Calu3 (cell line): ENCODE measurements around the gene LMLN. TPM values are rescaled to one million over a fixed set of nuclear protein-coding genes. Genes with fewer than 3 reads are reported as not detected.
A peak's percentile ranks its signal among the peaks of the same experiment; 100 is the strongest.

Experiments
- BruUV-seq: library from RNA; stranded (reverse); fragments of 400-500 nt; replicated peaks from 2 replicates; lab custom pipeline; 2021; lab: Mats Ljungman, UMichigan
- CTCF ChIA-PET: fragments of 300-600 bp; sonication (Branson Sonifier 250); formaldehyde crosslinking; loops from one replicate; lab custom pipeline; 2022; ENCODE audit warnings: antibody characterized with exemption; lab: Charles Lee
- DNase-seq: peaks from one replicate; pipeline ENCODE4 v3.0.0; 2022
- H3K27ac Mint-ChIP-seq: one replicate; pipeline ENCODE4 v1.8.0; 2022; ENCODE audit warnings: mixed read lengths; ENCODE audit not compliant: unreplicated experiment
- H3K27me3 Mint-ChIP-seq: one replicate; pipeline ENCODE4 v1.8.0; 2022; ENCODE audit warnings: mixed read lengths; ENCODE audit not compliant: unreplicated experiment
- H3K36me3 Mint-ChIP-seq: one replicate; pipeline ENCODE4 v1.8.0; 2022; ENCODE audit warnings: mild to moderate bottlenecking, moderate library complexity, mixed read lengths; ENCODE audit not compliant: insufficient read depth, unreplicated experiment
- H3K4me1 Mint-ChIP-seq: one replicate; pipeline ENCODE4 v1.8.0; 2022; ENCODE audit warnings: mild to moderate bottlenecking, low read depth, mixed read lengths; ENCODE audit not compliant: unreplicated experiment
- H3K4me3 Mint-ChIP-seq: one replicate; pipeline ENCODE4 v1.8.0; 2022; ENCODE audit warnings: mild to moderate bottlenecking, low read depth, moderate library complexity, mixed read lengths; ENCODE audit not compliant: unreplicated experiment
- H3K9me3 Mint-ChIP-seq: one replicate; pipeline ENCODE4 v1.8.0; 2022; ENCODE audit warnings: low read depth, mixed read lengths; ENCODE audit not compliant: unreplicated experiment
- CTCF ChIP-seq: fragments of 200-600 bp; IDR thresholded peaks from one replicate; pipeline ENCODE4 v1.8.0; 2022; ENCODE audit warnings: antibody characterized with exemption; ENCODE audit not compliant: unreplicated experiment
- intact Hi-C: fragments of 100-400 bp; cut with micrococcal nuclease; formaldehyde crosslinking; loops from one replicate; pipeline ENCODE4 v1.10.0; 2022; ENCODE audit not compliant: unreplicated experiment
- total RNA-seq: library from RNA; stranded (reverse); gene quantifications from 2 replicates; pipeline ENCODE4 v1.2.3, GENCODE V29; 2022

The LMLN gene
- total RNA-seq, 1 experiment from 2014 or later, result 7.6 TPM

DNA sequence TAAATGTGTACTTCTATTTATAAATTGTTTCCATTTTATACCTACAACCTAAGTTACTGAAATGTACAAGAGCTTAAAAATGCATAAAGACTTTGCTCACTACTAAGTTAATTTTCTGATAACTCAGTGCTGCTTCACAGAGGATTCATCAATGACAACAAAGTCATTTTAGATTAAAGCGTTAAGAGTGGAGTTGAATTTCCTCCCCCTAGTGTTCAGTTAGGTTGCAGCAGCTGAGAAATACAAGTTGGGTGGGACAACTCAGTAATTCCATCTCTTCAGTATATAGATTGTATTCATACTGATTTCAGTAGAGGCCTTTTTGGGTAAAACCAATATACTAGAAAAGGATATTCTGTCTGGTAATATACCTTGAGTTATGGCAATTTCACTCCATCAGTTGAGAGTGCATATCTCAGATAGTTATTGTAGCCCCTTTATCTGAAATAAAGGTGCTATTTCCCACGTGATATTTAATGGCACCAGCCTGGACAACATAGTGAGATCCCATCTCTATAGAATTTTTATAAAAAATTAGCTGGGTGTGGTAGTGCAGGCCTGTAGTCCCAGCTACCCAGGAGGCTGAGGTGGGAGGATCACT is 17.0 kb upstream of the LMLN start:
- BruUV-seq, result no TSS peak
- Mint-ChIP-seq H3K4me3 (no peak overlapping the region), H3K9me3 (no peaks in the 10 kb centered on the region), H3K36me3 (no peaks in the 10 kb centered on the region), H3K27ac (no peak overlapping the region), H3K4me1 (no peaks in the 10 kb centered on the region), H3K27me3 (no peaks in the 10 kb centered on the region)
- intact Hi-C loops, result loop anchor here (1.0 kb wide), 1 partner anchor 37 kb away; no protein-coding TSS in a partner anchor
- DNase-seq, result peak; percentile 36
- TF ChIP-seq CTCF, result peak; percentile 64
- CTCF ChIA-PET, result interaction anchor here (0.6 to 0.8 kb wide), 2 partner anchors 22 to 37 kb away, joined by 3 to 5 read pairs; no protein-coding TSS in a partner anchor

DNA sequence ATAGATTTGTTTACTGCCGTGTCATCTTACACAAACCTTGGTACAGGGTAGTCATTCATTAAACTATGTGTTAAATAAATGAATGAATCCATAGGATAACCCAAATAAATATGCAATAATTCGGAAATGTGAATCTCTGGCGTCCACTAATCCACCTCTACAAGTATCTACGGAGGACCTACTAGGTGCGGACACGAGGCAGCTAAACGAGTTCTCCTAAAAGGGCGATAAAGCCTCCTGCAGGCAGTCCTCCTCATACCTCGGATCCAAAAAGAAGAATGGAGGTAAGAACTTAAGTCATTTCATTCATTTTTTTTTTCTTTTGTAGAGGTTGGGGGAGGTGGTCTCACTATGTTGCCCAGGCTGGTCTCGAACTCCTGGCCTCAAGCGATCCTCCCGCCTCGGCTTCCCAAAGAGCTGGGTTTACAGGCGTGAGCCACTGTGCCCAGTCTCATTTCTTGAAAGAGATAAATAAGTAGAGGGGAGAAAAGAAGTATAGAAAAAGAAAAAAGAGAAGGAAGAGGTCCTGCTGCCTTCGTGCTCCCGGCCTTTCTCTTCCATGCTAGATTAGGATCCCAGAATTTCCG is 10.7 kb upstream of the LMLN start:
- CTCF ChIA-PET, result interaction anchor here (0.8 to 1.2 kb wide), 2 partner anchors 9 to 15 kb away, joined by 3 read pairs; no protein-coding TSS in a partner anchor
- H3K9me3 Mint-ChIP-seq, result no peaks in the 10 kb centered on the region
- H3K27ac Mint-ChIP-seq, result peak overlapping the region; percentile 100
- intact Hi-C loops, result no loop called here
- peaks cover 17% of the 10 kb centered on the region for H3K4me1 Mint-ChIP-seq
- H3K27me3 Mint-ChIP-seq, result no peaks in the 10 kb centered on the region
- peak; percentile 14 for DNase-seq
- peak overlapping the region; percentile 96 for H3K4me3 Mint-ChIP-seq
- BruUV-seq, result TSS peak; percentile 87
- peaks cover 51% of the 10 kb centered on the region for H3K36me3 Mint-ChIP-seq
- TF ChIP-seq CTCF, result no peak

DNA sequence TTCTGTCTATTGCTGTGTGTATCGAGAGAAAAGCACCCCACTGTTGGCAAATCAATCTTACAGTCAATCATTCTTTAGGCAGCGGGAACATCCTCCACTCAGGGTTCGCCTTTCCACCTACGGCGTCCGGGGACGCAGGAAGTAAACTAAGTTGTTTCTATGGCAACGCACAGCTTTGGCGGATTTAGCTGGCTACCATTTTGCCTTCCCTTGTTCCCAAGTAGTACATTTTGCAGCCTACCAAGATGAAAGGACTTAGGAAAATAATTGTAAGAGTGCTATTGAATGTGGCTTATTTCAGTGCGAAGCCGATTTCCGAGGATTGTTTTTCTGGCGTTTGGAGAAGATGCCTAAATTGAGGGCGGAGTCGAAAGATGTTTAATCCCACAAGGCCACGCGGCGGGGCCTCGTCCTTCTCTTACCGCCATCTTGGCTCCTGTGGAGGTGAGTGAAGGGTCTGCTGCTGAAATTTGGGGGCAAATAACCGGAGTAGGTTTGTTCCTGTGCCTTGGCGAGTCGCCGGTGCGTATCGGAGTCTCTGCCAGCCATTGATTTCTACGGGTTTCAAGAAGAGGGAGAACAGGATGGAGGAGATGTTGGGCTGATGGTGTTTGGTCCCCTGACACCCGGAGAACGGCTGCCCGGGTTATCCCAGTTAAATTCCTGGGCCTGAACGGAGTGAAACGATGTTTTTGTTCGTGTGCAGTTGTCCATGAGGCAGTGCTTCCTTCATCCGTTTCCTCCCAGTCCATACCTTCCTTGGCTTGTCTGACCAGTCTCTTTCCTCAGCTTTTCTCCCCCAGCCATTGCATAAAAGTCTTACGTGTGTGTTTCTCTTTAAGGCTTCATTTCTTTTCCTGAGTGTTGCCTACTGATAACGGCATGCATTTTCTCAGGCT is 10.0 kb upstream of the LMLN start, which contains the start of gene RPL35A:
Gene RPL35A, plus strand, starts transcription at position 413 of the 899 bp plus-strand sequence. CDS start 778 bp downstream, outside the sequence.
- H3K27ac Mint-ChIP-seq, result peak within 1 kb of the TSS; percentile 100
- peak within 1 kb of the TSS; percentile 96 for H3K4me3 Mint-ChIP-seq
- TSS peak; percentile 67 for BruUV-seq
- peaks cover 17% of the 10 kb centered on the region for H3K4me1 Mint-ChIP-seq
- H3K36me3 Mint-ChIP-seq, result peaks cover 59% of the 10 kb centered on the region
- intact Hi-C loops, result no loop called here
- CTCF ChIA-PET, result interaction anchor here (0.8 to 1.2 kb wide), 2 partner anchors 8 to 15 kb away, joined by 3 read pairs; no protein-coding TSS in a partner anchor
- H3K27me3 Mint-ChIP-seq, result no peaks in the 10 kb centered on the region
- peak; percentile 85 for DNase-seq
- H3K9me3 Mint-ChIP-seq, result no peaks in the 10 kb centered on the region
- TF ChIP-seq CTCF, result no peak

DNA sequence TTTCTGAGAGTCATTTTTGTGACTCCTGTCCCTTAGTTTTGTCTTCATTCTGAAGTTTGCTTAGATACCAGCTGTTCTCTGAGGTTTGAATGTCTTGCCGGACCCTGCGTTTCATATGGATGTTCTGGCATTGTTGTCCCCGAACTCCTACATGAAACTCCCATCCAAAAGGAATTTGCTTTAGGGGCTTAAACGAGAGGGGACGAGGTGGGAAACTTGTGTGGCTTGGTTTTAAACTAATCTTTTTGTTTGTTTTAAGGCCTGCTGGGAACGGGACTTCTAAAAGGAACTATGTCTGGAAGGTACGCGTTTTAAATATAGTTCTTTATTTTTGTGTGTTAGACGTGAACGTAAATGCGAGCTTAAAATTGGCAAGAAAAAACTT is 9.3 kb upstream of the LMLN start:
- CTCF ChIA-PET, result no interaction called here
- DNase-seq, result no peak
- Mint-ChIP-seq H3K9me3 (no peaks in the 10 kb centered on the region), H3K36me3 (peaks cover 65% of the 10 kb centered on the region), H3K4me1 (peaks cover 17% of the 10 kb centered on the region), H3K27me3 (no peaks in the 10 kb centered on the region), H3K27ac (peak overlapping the region; percentile 100), H3K4me3 (peak overlapping the region; percentile 96)
- intact Hi-C loops, result no loop called here
- no peak for TF ChIP-seq CTCF
- no TSS peak for BruUV-seq
